HEK293T (cell line): ENCODE results near the gene EPG5.
"Not testable (repeated sequence)": the region's sequence is repeated elsewhere in the genome, so short reads cannot be mapped to it uniquely, and the experiment has no call there.

Experiments
- CTCF ChIA-PET: fragments of 350-600 bp; formaldehyde crosslinking; extraction: SDS; loops from one replicate; lab custom pipeline; 2021; ENCODE audit warnings: antibody characterized with exemption, inconsistent platforms; lab: Yijun Ruan, JAX
- POLR2A ChIA-PET: fragments of 350-600 bp; formaldehyde crosslinking; extraction: SDS; loops from one replicate; lab custom pipeline; 2020; ENCODE audit warnings: antibody characterized with exemption, inconsistent platforms; lab: Yijun Ruan, JAX
- DNase-seq: peaks from one replicate; pipeline ENCODE4 v3.0.0; 2012; ENCODE audit warnings: mixed read lengths; ENCODE audit errors: extremely low spot score
- ARNT ChIP-seq: fragments of 450-650 bp; IDR thresholded peaks from 2 replicates; pipeline ENCODE4 v1.6.1; 2017; ENCODE audit warnings: mild to moderate bottlenecking
- BHLHE40 ChIP-seq: fragments of 450-650 bp; IDR thresholded peaks from 2 replicates; pipeline ENCODE4 v1.6.1; 2016; ENCODE audit warnings: mild to moderate bottlenecking, moderate library complexity, borderline replicate concordance
- CTBP1 ChIP-seq: fragments of 450-650 bp; IDR thresholded peaks from 2 replicates; pipeline ENCODE4 v1.6.1; 2016; ENCODE audit warnings: borderline replicate concordance
- ELF4 ChIP-seq: fragments of 450-650 bp; IDR thresholded peaks from 2 replicates; pipeline ENCODE4 v1.6.1; 2017; ENCODE audit warnings: antibody characterized with exemption
- FOXA1 ChIP-seq: fragments of 450-650 bp; IDR thresholded peaks from 2 replicates; pipeline ENCODE4 v1.6.1; 2016; ENCODE audit warnings: mild to moderate bottlenecking
- FOXK2 ChIP-seq: fragments of 450-650 bp; IDR thresholded peaks from 2 replicates; pipeline ENCODE4 v1.6.1; 2016; ENCODE audit warnings: mild to moderate bottlenecking
- FOXM1 ChIP-seq: fragments of 450-650 bp; IDR thresholded peaks from 2 replicates; pipeline ENCODE4 v1.6.1; 2017; ENCODE audit warnings: mild to moderate bottlenecking, borderline replicate concordance
- HDGF ChIP-seq: fragments of 450-650 bp; IDR thresholded peaks from 2 replicates; pipeline ENCODE4 v1.6.1; 2017; ENCODE audit warnings: antibody characterized with exemption, borderline replicate concordance
- L3MBTL2 ChIP-seq: fragments of 450-650 bp; conservative IDR thresholded peaks from 2 replicates; pipeline ENCODE4 v1.6.1; 2016; ENCODE audit warnings: mild to moderate bottlenecking
- LEF1 ChIP-seq: fragments of 450-650 bp; IDR thresholded peaks from 2 replicates; pipeline ENCODE4 v1.6.1; 2017; ENCODE audit warnings: mild to moderate bottlenecking, borderline replicate concordance
- NFRKB ChIP-seq: fragments of 450-650 bp; IDR thresholded peaks from 2 replicates; pipeline ENCODE4 v1.6.1; 2016; ENCODE audit warnings: mild to moderate bottlenecking, moderate library complexity
- SP1 ChIP-seq: fragments of 450-650 bp; IDR thresholded peaks from 2 replicates; pipeline ENCODE4 v1.6.1; 2017
- SUZ12 ChIP-seq: fragments of 450-650 bp; IDR thresholded peaks from 2 replicates; pipeline ENCODE4 v1.6.1; 2016; ENCODE audit warnings: mild to moderate bottlenecking
- TARDBP ChIP-seq: fragments of 450-650 bp; IDR thresholded peaks from 2 replicates; pipeline ENCODE4 v1.6.1; 2016
- ZNF384 ChIP-seq: fragments of 450-650 bp; IDR thresholded peaks from 2 replicates; pipeline ENCODE4 v1.6.1; 2016
- TF ChIP-seq, protein P1 (sequence below): fragments of 450-650 bp; IDR thresholded peaks from 2 replicates; pipeline ENCODE4 v1.6.1; 2016

Gene EPG5

DNA sequence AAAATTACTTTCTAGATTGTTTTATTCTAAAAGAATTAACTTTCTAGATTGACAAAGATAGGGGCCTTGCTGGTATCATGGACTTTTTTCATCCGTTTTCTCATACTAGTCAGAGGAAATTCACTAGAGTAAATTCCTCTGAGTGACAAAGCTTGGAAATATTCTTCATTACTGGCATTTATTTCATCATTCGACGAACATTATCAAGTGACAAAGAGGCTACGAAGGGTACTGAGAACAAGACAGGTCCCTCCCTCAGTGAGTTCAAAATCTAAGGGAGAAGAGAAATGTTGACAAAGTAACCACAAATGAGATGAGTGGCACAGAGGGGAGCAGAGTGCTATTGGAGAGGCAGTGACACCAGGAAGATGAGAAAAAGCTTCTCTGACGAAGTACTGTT, 4.3 kb downstream of the EPG5 start:
- CTCF ChIA-PET = no interaction called here
- DNase-seq = no peak
- TF ChIP-seq CTBP1 (no peak), FOXK2 (no peak), L3MBTL2 (no peak), SUZ12 (no peak), TARDBP (no peak), HDGF (no peak), FOXA1 (no peak), BHLHE40 (no peak), SP1 (no peak), ZNF384 (no peak), FOXM1 (no peak), ARNT (no peak), LEF1 (no peak), NFRKB (no peak), ELF4 (no peak)
- TF ChIP-seq, protein P1, sequence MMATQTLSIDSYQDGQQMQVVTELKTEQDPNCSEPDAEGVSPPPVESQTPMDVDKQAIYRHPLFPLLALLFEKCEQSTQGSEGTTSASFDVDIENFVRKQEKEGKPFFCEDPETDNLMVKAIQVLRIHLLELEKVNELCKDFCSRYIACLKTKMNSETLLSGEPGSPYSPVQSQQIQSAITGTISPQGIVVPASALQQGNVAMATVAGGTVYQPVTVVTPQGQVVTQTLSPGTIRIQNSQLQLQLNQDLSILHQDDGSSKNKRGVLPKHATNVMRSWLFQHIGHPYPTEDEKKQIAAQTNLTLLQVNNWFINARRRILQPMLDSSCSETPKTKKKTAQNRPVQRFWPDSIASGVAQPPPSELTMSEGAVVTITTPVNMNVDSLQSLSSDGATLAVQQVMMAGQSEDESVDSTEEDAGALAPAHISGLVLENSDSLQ = no peak
- POLR2A ChIA-PET = no interaction called here

DNA sequence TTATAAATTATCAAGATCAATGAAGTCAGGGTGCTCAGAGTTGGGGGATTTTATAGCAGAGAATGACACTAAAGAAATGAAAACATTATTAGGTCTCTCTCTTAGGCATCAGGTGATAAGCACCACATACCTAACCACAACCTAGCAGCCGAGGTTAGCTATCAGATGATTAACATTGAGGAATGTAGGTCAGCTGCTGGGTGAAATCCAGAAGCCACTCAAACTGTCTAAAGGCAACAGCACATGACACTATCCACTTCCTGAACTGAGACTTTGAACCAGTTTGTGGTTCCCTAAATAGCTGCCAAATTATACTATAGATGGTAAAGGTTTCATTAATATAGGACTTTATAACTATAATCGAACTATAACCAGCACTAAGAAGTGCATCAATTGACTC, 4.7 kb downstream of the EPG5 start:
- POLR2A ChIA-PET = no interaction called here
- no peak for DNase-seq
- CTCF ChIA-PET = interaction anchor here (0.6 kb wide), 1 partner anchor 234 kb away, joined by 3 read pairs; no protein-coding TSS in a partner anchor
- TF ChIP-seq ELF4 (no peak), L3MBTL2 (no peak), SP1 (no peak), FOXK2 (no peak), FOXA1 (no peak), TARDBP (no peak), CTBP1 (no peak), NFRKB (no peak), BHLHE40 (no peak), FOXM1 (no peak), ZNF384 (no peak), HDGF (no peak), ARNT (no peak), SUZ12 (no peak), LEF1 (no peak)
- TF ChIP-seq, protein P1 = no peak

GRCh38 chr18:45959484-45959883, 7.6 kb downstream of the EPG5 start:
- CTCF ChIA-PET, DNase-seq, POLR2A ChIA-PET: not testable (repeated sequence)

DNA sequence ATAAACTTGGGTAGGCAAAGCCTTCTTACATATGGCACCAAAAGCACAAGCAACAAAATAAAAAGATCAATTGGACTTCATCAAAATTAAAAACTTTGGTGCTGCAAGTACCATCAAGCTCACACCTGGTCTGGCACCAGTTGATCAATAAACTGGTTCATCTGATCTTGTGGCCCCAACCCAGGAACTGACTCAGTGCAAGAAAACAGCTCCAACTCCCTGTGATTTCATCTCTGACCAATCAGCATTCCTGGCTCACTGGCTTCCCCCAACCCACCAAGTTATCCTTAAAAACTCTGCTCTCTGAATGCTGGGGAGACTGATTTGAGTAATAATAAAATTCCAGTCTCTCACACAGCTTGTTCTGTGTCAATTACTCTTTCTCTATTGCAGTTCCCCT, 8.4 kb downstream of the EPG5 start:
- POLR2A ChIA-PET = no interaction called here
- TF ChIP-seq FOXK2 (no peak), CTBP1 (no peak)
- CTCF ChIA-PET = no interaction called here
- DNase-seq = no peak

GRCh38 chr18:45958027-45958426, 9.1 kb downstream of the EPG5 start:
- DNase-seq = no peak
- CTCF ChIA-PET = no interaction called here

GRCh38 chr18:45957100-45957499, 10.0 kb downstream of the EPG5 start:
- ChIA-PET CTCF (no interaction called here), POLR2A (no interaction called here)
- TF ChIP-seq BHLHE40 (no peak), TARDBP (no peak), FOXA1 (no peak), SP1 (no peak), ARNT (no peak), SUZ12 (no peak), CTBP1 (no peak), HDGF (no peak), FOXM1 (no peak), ELF4 (no peak), L3MBTL2 (no peak), NFRKB (no peak), LEF1 (no peak), ZNF384 (no peak), FOXK2 (no peak)
- TF ChIP-seq, protein P1 = no peak
- DNase-seq = no peak

More at GRCh38 chr18:45958027-45958426, 9.1 kb downstream of the EPG5 start:
- POLR2A ChIA-PET = no interaction called here
- TF ChIP-seq NFRKB (no peak), L3MBTL2 (no peak), FOXA1 (no peak), BHLHE40 (no peak), SUZ12 (no peak), ARNT (no peak), LEF1 (no peak), ELF4 (no peak)
